Fibroblast of lung (primary cell): ENCODE data around the gene USP6NL. TPM values are rescaled to one million over a fixed set of nuclear protein-coding genes. Genes with fewer than 3 reads are reported as not detected.

Experiments
- DNase-seq, 2 donors: peaks; one replicate each; pipeline versions ENCODE4 v3.0.0 to v3.0.0-alpha.2; 2010; ENCODE audit warnings: low read depth in 2 of 2
- H2AFZ ChIP-seq: 2 replicates; pipeline ENCODE4 v1.5.1; 2012; ENCODE audit warnings: low read length, control low read depth, inconsistent platforms
- H3K27ac ChIP-seq: 2 replicates; pipeline ENCODE4 v1.5.1; 2011; ENCODE audit warnings: low read length, control low read depth; ENCODE audit not compliant: insufficient read depth
- H3K27me3 ChIP-seq: 2 replicates; pipeline ENCODE4 v1.5.1; 2011; ENCODE audit warnings: mild to moderate bottlenecking, low read length; ENCODE audit not compliant: control insufficient read depth, insufficient read depth
- H3K36me3 ChIP-seq: 2 replicates; pipeline ENCODE4 v1.5.1; 2011; ENCODE audit warnings: low read length; ENCODE audit not compliant: control insufficient read depth, insufficient read depth
- H3K4me1 ChIP-seq: 2 replicates; pipeline ENCODE4 v1.5.1; 2011; ENCODE audit warnings: low read length; ENCODE audit not compliant: control insufficient read depth, insufficient read depth; ENCODE audit errors: extremely low read depth
- H3K4me2 ChIP-seq: 2 replicates; pipeline ENCODE4 v1.5.1; 2011; ENCODE audit warnings: low read length, control low read depth; ENCODE audit not compliant: insufficient read depth; ENCODE audit errors: extremely low read depth
- H3K4me3 ChIP-seq, 4 experiments: fragments of 200-600 bp in 1 of 4; sonication (generic) in 1 of 4; replicated peaks in 1 of 4; 2 replicates each; pipeline ENCODE4 v1.5.1; 2011 to 2016; ENCODE audit warnings: low read length in 4 of 4, low read depth in 3 of 4, mild to moderate bottlenecking in 3 of 4, control low read depth in 2 of 4, inconsistent platforms in 1 of 4, mixed read lengths in 1 of 4; ENCODE audit not compliant: insufficient read depth in 1 of 4; ENCODE audit errors: control extremely low read depth in 1 of 4
- H3K79me2 ChIP-seq: 2 replicates; pipeline ENCODE4 v1.5.1; 2012; ENCODE audit warnings: mild to moderate bottlenecking, low read length, inconsistent platforms; ENCODE audit not compliant: control insufficient read depth, insufficient read depth
- H3K9ac ChIP-seq: 2 replicates; pipeline ENCODE4 v1.5.1; 2011; ENCODE audit warnings: mild to moderate bottlenecking, low read length, control low read depth; ENCODE audit not compliant: insufficient read depth
- H3K9me3 ChIP-seq: 2 replicates; pipeline ENCODE4 v1.5.1; 2012; ENCODE audit warnings: low read depth, low read length; ENCODE audit not compliant: control insufficient read depth, insufficient read depth
- H4K20me1 ChIP-seq: 2 replicates; pipeline ENCODE4 v1.5.1; 2011; ENCODE audit warnings: low read length; ENCODE audit not compliant: control insufficient read depth, insufficient read depth; ENCODE audit errors: extremely low read depth
- EZH2 ChIP-seq: IDR thresholded peaks from 2 replicates; pipeline ENCODE4 v1.5.1; 2012; ENCODE audit warnings: low read length, control low read depth, mild to moderate bottlenecking; ENCODE audit errors: missing control alignments
- polyA plus RNA-seq, 2 donors: library from polyadenylated mRNA; depleted of rRNA in 1 of 2; stranded (reverse) in 1 of 2; unstranded in 1 of 2; fragments of >200 nt; gene quantifications; 2 replicates each; pipeline ENCODE4 v1.2.1, GENCODE V29; 2011 to 2012; ENCODE audit warnings: missing spikeins in 1 of 2
- total RNA-seq: library from RNA; depleted of rRNA; stranded (reverse); fragments of >200 nt; gene quantifications from 2 replicates; pipeline ENCODE4 v1.2.1, GENCODE V29; 2014
- TF ChIP-seq, protein P1 (sequence below), 2 donors: IDR thresholded peaks in 1 of 2; conservative IDR thresholded peaks in 1 of 2; 1 replicate in 1 of 2; 2 replicates in 1 of 2; pipeline ENCODE4 v1.5.1; 2011 to 2012; ENCODE audit warnings: low read length in 2 of 2, control low read depth in 1 of 2, inconsistent platforms in 1 of 2, low read depth in 1 of 2, mild to moderate bottlenecking in 1 of 2

Gene USP6NL
- total and polyA plus RNA-seq, 2 donors (not counting 1 experiment from before 2014, with no cell fraction given): 8.9 to 13.4 TPM

DNA sequence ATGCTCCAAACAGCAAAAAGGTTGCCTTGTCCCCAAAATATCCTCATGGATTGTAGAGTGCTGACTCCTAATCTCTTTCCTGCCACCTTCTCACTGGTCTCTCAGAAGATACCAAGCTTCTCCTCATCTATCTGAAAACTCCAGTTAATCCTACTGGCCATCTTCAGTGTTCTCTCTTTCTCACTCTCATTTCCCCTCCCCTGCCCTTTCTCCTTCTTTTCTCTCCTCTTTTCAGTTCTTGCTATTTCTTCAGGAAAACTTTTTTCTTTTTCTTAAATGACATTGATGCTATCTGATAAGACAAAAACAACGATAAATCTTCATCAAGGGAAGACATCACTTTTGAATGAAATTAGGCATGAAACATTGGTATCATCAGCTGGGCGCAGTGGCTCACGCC lies 109.8 kb downstream of the USP6NL start:
- Histone ChIP-seq H3K4me2 (no peak overlapping the region), H3K27me3 (no peaks in the 10 kb centered on the region), H3K9ac (no peak overlapping the region), H3K9me3 (no peaks in the 10 kb centered on the region), H3K4me1 (no peaks in the 10 kb centered on the region), H3K27ac (no peak overlapping the region), H2AFZ (no peak overlapping the region), H3K79me2 (no peaks in the 10 kb centered on the region), H4K20me1 (no peaks in the 10 kb centered on the region), H3K4me3 (no peak overlapping the region), H3K36me3 (no peaks in the 10 kb centered on the region)
- no peak for DNase-seq
- no peak for TF ChIP-seq EZH2

DNA sequence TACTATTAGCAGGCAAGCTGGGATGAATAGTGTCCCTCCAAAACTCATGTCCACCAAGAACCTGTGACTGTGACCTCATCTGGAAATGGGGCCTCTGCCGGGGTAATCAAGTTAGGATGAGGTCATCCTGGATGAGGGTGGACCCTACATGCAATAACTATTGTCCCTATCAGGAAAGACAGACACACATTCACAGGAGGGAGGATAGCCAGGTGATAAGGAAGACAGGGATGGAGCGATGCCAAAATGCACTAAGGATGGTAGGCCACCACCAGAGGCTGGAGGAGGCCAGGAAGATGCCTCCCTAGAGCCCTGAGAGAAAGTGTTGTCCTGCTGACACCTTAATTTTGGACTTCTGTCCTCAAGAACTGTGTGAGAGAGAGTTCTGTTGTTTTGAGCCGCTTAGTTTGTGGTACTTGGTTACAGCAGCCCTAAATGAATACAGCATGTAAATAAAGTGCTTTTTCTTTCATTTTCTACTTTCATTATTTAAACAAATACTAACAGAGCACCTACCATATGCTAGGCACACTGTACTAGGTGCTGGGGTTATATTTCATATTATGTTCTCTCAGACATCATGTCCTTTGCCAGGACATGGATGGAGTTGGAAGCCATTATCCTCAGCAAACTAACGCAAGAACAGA lies 111.9 kb downstream of the USP6NL start:
- TF ChIP-seq, protein P1, sequence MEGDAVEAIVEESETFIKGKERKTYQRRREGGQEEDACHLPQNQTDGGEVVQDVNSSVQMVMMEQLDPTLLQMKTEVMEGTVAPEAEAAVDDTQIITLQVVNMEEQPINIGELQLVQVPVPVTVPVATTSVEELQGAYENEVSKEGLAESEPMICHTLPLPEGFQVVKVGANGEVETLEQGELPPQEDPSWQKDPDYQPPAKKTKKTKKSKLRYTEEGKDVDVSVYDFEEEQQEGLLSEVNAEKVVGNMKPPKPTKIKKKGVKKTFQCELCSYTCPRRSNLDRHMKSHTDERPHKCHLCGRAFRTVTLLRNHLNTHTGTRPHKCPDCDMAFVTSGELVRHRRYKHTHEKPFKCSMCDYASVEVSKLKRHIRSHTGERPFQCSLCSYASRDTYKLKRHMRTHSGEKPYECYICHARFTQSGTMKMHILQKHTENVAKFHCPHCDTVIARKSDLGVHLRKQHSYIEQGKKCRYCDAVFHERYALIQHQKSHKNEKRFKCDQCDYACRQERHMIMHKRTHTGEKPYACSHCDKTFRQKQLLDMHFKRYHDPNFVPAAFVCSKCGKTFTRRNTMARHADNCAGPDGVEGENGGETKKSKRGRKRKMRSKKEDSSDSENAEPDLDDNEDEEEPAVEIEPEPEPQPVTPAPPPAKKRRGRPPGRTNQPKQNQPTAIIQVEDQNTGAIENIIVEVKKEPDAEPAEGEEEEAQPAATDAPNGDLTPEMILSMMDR (conservative IDR thresholded peaks at IDR 0.05 in 1 of 2, IDR thresholded peaks at IDR 0.05 in 1 of 2; ENCODE audit: low read depth in 1 of 2, low read length in 2 of 2): no peak
- TF ChIP-seq EZH2: no peak
- H2AFZ ChIP-seq: no peak overlapping the region
- DNase-seq: no peak

DNA sequence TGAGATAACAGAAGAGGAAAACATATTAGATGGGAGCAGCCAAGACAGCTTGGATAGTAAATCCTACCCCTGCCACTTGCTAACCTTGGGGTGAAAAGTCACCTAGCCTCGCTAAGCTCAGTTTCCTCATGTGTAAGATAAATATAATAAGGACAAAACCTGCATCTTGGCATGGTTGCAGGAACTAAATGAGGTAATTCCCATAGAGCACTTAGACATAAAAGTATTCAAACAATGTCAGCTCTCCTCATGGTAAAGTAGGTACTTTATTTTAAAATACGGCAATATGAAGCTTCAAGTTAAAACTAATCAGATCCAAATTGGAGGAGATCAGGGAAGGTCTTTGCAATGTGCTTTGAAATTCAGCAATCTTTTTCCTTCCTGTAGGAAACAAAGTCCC lies 113.1 kb downstream of the USP6NL start:
- H4K20me1 ChIP-seq: no peaks in the 10 kb centered on the region
- H3K27me3 ChIP-seq: no peaks in the 10 kb centered on the region
- no peaks in the 10 kb centered on the region for H3K4me1 ChIP-seq
- H3K36me3 ChIP-seq: no peaks in the 10 kb centered on the region
- no peak for DNase-seq
- no peak overlapping the region for H3K4me3 ChIP-seq
- TF ChIP-seq, protein P1 (conservative IDR thresholded peaks at IDR 0.05 in 1 of 2, IDR thresholded peaks at IDR 0.05 in 1 of 2; ENCODE audit: low read depth in 1 of 2, low read length in 2 of 2): no peak
- TF ChIP-seq EZH2: no peak
- H3K9me3 ChIP-seq: no peaks in the 10 kb centered on the region
- no peak overlapping the region for H3K9ac ChIP-seq
- H3K79me2 ChIP-seq: no peaks in the 10 kb centered on the region
- H3K27ac ChIP-seq: no peak overlapping the region
- no peak overlapping the region for H2AFZ ChIP-seq
- no peak overlapping the region for H3K4me2 ChIP-seq

More for the DNA sequence above, 111.9 kb downstream of the USP6NL start:
- Histone ChIP-seq H3K79me2 (no peaks in the 10 kb centered on the region), H3K4me1 (no peaks in the 10 kb centered on the region), H3K27ac (no peak overlapping the region), H3K9me3 (no peaks in the 10 kb centered on the region), H3K4me3 (no peak overlapping the region), H3K4me2 (no peak overlapping the region), H4K20me1 (no peaks in the 10 kb centered on the region), H3K27me3 (no peaks in the 10 kb centered on the region), H3K9ac (no peak overlapping the region), H3K36me3 (no peaks in the 10 kb centered on the region)
